GM19324 (cell line): ENCODE data around the gene SSBP4.
"Not testable (repeated sequence)": the region's sequence is repeated elsewhere in the genome, so short reads cannot be mapped to it uniquely, and the experiment has no call there.

ENCODE experiments used
- ATAC-seq: cut with Tn5 transposase; IDR thresholded peaks from one replicate; pipeline ENCODE4 v1.9.1; 2021; ENCODE audit warnings: mild to moderate bottlenecking, moderate library complexity; ENCODE audit not compliant: unreplicated experiment, low FRiP score

SSBP4 gene

DNA sequence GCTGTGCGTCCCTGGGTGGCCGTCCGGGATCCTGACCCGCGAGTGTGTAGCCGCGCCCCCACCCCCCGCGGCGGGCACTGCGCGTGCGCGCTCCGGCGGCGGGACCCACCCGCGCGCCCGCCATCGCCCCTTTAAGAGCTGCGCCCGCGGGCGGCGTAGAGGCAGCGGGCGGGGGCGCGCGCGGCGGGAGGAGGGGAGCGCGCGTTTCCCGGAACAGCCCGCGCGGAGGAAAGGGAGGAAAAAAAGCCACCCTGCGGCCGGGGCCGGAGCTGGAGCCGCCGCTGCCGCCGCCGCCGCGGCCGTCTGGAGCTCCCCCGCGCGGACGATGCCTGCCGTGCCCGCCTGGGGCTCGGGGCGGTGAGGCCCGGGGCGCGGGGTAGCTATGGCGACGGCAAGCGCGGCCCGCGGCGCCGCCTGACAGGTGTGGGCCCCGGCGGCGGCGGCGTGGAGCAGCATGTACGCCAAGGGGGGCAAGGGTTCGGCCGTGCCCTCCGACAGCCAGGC, at the start of gene SSBP4:
Gene SSBP4 (plus strand): TSS at position 204 of the 504 bp plus-strand sequence. CDS start 251 bp downstream, at position 455.
- ATAC-seq, result peak; percentile 68

- no peak for ATAC-seq
Observed at GRCh38 chr19:18373407-18373891, 45.7 kb upstream of the SSBP4 start.

- peak; percentile 68 for ATAC-seq
Observed at GRCh38 chr19:18373892-18374629, 45.1 kb upstream of the SSBP4 start.

DNA sequence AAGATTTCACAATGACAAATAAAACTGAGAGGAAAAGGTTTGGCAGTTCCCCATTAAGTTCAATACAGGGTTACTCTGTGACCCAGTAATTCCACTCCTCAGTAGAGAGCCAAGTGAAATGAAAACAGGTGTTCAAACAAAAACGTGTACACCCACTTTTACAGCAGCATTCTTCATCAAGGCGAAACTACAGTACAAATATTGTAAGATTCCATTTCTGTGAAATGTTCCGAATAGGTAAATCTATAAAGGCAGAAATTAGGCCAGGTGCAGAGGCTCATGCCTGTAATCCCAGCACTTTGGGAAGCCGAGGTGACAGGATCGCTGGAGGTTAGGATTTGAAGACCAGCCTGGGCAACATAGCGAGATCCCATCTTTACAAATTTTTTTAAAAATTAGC, 42.2 kb upstream of the SSBP4 start:
- ATAC-seq, result no peak

DNA sequence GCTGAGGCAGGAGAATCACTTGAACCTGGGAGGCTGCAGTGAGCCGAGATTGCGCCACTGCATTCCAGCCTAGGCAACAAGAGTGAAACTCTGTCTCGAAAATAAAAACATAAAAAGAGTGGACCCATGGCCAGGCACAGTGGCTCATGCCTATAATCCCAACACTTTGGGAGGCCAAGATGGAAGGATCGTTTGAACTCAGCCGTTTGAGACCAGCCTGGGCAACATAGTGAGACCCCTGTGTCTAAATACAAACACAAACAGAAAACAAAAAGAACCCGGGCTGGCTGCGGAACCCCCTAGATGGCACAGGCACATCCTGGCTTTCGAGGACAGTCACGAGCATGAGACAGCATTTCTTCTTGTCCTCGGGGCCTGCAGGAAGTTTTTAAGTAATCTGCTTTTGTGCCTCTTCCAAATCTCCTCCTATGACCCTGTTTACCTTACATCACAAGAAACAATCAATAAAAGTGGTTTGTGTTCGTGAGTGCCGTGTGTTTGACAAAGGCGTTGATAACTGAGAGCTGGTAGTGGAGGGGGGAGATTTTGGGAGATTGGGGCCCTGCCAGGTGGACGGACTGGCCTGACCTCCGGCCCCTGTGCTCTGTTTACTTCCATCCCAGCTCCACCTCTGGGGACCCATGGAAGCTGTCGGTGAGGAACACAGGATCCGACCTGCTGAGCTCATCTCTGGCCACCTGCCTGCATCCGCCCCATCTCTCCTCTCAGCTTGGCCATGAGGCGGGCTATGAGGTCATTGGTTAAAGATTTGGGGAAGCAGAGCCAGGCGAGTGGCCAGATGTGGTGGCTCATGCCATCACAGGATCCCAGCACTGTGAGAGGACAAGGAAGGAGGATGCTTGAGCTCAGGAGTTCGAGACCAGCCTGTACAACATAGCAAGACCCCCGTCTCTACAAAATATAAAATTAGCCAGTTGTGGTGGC, 39.1 kb upstream of the SSBP4 start:
- no peak for ATAC-seq

DNA sequence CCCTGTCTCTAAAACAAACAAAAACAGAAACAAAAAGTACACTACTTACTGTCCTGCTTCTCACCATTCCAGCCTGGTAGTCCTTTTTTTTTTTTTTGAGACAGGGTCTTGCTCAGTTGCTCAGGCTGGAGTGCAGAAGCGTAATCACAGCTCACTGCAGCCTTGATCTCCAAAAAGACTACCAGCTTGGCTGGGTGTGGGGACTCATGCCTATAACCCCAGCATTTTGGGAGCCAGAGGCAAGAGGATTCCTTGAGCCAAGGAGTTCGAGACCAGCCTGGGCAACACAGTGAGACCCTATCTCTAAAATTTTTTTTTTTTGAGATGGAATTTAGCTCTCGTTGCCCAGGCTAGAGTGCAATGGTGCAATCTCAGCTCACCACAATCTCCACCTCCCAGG, 38.4 kb upstream of the SSBP4 start:
- ATAC-seq, result no peak

GRCh38 chr19:18383622-18384021, 35.6 kb upstream of the SSBP4 start:
- ATAC-seq, result not testable (repeated sequence)

DNA sequence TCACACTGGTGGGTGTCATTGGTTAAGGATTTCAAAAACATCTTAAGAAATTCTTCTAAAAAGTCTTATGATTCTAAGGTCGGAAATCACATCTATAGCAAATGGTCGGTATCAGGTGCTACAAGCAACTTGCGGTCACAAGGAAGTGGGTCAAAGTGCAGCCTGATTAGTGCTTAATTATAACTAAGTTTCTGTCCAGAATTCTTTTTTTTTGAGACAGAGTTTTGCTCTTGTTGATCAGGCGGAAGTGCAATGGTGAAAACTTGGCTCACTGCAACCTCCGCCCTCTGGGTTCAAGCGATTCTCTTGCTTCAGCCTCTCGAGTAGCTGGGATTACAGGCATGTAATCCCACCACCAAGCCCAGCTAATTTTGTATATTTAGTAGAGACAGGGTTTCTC, 34.4 kb upstream of the SSBP4 start:
- no peak for ATAC-seq

DNA sequence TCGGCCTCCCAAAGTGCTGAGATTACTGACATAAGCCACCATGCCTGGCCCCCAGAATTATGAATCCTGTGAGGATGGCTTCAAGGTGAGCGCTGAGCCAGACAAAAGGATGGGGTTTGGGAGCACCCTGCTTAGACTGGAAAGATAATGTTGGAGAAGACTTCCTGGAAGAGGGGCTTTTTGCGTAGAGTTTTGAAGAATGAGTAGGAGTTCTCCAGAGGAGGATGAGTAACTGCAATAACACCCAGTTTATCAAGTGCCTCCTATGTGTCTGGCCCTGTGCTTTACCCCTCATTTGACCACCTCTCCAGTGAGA, 33.9 kb upstream of the SSBP4 start:
- no peak for ATAC-seq

DNA sequence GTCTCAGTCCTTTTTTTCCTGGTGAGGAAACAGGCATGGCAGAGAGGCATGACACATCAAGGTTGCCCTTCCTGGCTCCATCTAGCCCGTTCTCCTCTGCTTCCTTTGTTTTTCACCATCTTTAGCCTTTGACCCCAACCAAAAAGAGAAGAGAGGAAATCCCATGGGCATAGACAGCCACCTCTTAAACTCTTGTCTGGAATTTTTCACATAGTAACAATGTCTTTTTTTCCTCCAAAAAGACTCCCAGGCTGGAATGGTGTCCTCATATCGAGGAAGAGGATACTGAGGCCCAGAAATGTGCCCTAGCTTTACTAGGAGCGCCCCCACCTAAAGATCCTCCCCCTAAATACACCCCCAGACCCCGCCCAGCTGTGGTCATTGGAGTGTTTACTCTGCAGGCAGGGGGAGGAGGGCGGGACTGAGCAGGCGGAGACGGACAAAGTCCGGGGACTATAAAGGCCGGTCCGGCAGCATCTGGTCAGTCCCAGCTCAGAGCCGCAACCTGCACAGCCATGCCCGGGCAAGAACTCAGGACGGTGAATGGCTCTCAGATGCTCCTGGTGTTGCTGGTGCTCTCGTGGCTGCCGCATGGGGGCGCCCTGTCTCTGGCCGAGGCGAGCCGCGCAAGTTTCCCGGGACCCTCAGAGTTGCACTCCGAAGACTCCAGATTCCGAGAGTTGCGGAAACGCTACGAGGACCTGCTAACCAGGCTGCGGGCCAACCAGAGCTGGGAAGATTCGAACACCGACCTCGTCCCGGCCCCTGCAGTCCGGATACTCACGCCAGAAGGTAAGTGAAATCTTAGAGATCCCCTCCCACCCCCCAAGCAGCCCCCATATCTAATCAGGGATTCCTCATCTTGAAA, 33.3 kb upstream of the SSBP4 start, which contains the start of gene GDF15:
Gene GDF15 (plus strand): TSS at position 484 of the 868 bp plus-strand sequence. CDS start 32 bp downstream, at position 516.
- no peak for ATAC-seq

DNA sequence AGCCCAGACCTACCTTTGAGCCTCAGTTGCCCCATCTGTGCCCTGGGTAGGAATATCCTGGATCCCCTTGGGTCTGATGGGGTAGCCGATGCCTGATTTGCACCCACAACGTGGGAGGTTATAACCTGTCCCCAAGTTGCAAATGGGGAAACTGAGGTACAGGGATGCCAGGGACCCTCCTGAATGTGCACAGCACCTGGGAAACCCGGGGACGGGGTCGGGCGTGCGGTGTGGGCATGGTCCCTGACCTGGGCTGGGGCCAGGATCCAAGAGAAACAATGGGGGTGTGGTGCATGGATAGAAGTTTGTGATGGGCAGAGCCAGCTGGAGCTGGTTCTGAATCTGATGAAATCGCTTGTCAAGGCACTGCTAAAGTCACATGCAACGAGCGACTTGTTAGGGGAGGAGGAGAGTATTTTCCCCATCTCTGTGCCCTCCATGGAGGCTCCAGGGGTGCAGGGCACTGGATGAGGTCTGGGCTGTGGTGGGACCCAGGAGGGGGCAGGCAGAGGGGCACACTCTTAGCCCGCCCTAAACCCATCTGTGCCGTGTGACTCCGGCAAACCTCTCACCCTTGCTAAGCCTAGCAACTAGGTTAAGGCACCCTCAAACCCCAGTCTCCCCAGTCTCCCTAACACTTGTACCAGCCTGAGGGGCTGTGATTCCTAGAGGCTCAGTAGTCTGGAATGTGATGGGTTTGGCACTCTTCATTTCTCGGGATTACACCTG, 32.5 kb upstream of the SSBP4 start:
- no peak for ATAC-seq

GRCh38 chr19:18388100-18388959, 30.9 kb upstream of the SSBP4 start:
- peak; percentile 67 for ATAC-seq

DNA sequence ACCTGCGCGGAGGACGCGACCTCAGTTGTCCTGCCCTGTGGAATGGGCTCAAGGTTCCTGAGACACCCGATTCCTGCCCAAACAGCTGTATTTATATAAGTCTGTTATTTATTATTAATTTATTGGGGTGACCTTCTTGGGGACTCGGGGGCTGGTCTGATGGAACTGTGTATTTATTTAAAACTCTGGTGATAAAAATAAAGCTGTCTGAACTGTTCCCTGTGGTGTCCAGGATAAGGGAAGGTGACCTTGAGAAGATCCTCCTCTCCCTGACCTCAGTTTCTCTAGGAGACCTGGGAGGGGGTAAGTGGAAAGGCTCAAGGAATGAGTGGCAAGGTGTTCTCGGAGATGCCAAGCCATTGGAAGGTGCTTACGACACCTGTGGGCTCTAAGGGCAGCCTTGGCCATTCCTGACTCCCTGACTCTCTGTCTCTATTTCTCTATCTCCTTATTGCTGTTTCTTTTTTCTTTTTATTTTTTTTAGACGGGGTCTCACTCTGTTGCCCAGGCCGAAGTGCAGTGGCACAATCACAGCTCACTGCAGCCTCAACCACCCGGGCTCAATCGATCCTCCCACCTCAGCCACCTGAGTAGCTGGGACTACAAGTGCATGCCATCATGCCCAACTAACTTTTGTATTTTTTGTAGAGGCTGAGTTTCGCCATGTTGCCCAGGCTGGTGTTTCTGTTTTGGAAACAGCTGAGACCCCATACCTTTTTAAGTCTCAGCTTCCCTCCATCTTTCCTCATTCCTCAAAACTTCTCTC, 30.1 kb upstream of the SSBP4 start:
- ATAC-seq, result no peak

- no peak for ATAC-seq
Observed at GRCh38 chr19:18389726-18390064, 29.5 kb upstream of the SSBP4 start.

GRCh38 chr19:18390065-18390907, 28.9 kb upstream of the SSBP4 start:
- no peak for ATAC-seq

- ATAC-seq, result no peak
Observed at GRCh38 chr19:18391509-18392075, 27.6 kb upstream of the SSBP4 start.

DNA sequence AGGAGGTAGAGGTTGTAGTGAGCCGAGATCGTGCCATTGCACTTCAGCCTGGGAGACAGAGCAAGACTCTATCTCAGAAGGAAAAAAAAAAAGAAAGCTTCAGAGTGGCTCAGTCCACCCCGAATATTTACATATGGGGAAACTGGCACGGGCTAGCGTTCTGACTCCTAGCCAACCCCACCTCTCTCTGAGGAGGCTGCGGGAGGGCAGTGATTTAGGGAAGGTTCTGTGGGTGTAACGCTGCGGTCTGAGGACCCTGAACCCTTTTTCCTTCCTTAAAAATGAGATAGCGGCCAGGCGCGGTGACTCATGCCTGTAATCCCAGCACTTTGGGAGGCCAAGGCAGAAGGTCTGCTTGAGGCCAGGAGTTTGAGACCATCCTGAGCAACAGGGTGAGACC, 26.8 kb upstream of the SSBP4 start:
- no peak for ATAC-seq
